Progenitor cell of endocrine pancreas (in vitro differentiated cells): ENCODE data around the gene SLC2A11. TPM values are rescaled to one million over a fixed set of nuclear protein-coding genes. Genes with fewer than 3 reads are reported as not detected.

Experiments
- DNase-seq: peaks from one replicate; pipeline ENCODE4 v3.0.0; 2021; ENCODE audit warnings: low spot score; ENCODE audit not compliant: unreplicated experiment
- H3K27ac Mint-ChIP-seq: 2 replicates; pipeline ENCODE4 v1.8.0; 2021; ENCODE audit warnings: mild to moderate bottlenecking, moderate library complexity, mixed read lengths
- H3K27me3 Mint-ChIP-seq: 2 replicates; pipeline ENCODE4 v1.8.0; 2021; ENCODE audit warnings: mixed read lengths
- H3K36me3 Mint-ChIP-seq: 2 replicates; pipeline ENCODE4 v1.8.0; 2022; ENCODE audit warnings: mixed read lengths; ENCODE audit not compliant: insufficient read depth
- H3K4me1 Mint-ChIP-seq: 2 replicates; pipeline ENCODE4 v1.8.0; 2021; ENCODE audit warnings: low read depth, mixed read lengths
- H3K4me3 Mint-ChIP-seq: 2 replicates; pipeline ENCODE4 v1.8.0; 2021; ENCODE audit warnings: low read depth, mild to moderate bottlenecking, moderate library complexity, mixed read lengths
- H3K9me3 Mint-ChIP-seq: 2 replicates; pipeline ENCODE4 v1.8.0; 2021; ENCODE audit warnings: low read depth, mixed read lengths
- total RNA-seq: library from RNA; stranded (reverse); gene quantifications from 2 replicates; pipeline ENCODE4 v1.2.1, GENCODE V29; 2021
- TF ChIP-seq, protein P1 (sequence below): fragments of 200-600 bp; sonication (generic); IDR thresholded peaks from one replicate; pipeline ENCODE4 v1.5.0; 2021; ENCODE audit warnings: antibody characterized with exemption, mild to moderate bottlenecking; ENCODE audit not compliant: unreplicated experiment

Gene SLC2A11
- total RNA-seq, 1 donor from 2014 or later, result 39.7 TPM

DNA sequence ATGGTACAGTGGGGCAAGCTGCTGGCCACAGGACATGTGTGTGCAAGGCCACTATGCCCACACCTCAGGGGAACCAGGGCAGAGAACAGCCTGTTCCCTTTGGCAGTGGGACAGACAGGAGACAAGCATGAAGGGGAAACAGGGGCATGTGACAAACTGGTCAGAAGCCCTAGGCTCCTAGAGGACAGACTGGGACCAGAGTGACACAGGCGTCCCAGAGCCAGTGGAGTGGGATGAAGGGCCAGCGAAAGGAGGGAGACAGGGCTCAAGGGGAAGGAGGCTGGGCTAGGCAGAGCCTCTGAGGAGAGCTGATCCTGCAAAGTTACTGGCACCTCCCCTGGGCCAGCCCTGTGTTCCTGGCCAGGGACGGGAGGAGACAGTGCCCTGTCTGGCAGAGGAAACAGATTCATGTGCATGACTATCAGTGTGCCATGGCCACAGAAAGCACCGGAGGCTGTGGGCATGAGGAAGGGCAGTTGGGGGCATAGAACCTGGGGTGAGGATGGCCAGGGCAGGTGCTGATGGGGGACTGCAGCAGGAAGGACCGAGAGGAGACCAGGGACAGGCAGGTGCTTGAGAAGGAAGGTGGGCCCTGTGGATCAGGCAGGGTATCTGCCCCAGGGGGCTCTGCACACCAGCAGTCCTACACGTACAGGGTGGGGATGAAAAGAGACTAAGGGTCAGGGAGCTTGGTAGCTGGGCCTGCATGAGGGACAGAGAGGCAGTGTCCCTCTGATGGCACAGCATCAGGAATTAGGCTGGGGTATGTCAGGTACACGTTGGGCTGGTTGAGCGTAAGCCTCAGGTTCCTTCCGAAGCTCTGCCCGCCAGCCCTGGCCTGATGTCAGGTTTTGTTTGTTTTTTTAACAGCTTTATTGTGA, 28.6 kb upstream of the SLC2A11 start:
- Mint-ChIP-seq H3K4me3 (no peak overlapping the region), H3K27me3 (no peaks in the 10 kb centered on the region), H3K4me1 (no peaks in the 10 kb centered on the region), H3K9me3 (no peaks in the 10 kb centered on the region), H3K36me3 (peaks cover 27% of the 10 kb centered on the region), H3K27ac (no peak overlapping the region)
- TF ChIP-seq, protein P1, sequence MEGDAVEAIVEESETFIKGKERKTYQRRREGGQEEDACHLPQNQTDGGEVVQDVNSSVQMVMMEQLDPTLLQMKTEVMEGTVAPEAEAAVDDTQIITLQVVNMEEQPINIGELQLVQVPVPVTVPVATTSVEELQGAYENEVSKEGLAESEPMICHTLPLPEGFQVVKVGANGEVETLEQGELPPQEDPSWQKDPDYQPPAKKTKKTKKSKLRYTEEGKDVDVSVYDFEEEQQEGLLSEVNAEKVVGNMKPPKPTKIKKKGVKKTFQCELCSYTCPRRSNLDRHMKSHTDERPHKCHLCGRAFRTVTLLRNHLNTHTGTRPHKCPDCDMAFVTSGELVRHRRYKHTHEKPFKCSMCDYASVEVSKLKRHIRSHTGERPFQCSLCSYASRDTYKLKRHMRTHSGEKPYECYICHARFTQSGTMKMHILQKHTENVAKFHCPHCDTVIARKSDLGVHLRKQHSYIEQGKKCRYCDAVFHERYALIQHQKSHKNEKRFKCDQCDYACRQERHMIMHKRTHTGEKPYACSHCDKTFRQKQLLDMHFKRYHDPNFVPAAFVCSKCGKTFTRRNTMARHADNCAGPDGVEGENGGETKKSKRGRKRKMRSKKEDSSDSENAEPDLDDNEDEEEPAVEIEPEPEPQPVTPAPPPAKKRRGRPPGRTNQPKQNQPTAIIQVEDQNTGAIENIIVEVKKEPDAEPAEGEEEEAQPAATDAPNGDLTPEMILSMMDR, result no peak
- DNase-seq, result no peak

DNA sequence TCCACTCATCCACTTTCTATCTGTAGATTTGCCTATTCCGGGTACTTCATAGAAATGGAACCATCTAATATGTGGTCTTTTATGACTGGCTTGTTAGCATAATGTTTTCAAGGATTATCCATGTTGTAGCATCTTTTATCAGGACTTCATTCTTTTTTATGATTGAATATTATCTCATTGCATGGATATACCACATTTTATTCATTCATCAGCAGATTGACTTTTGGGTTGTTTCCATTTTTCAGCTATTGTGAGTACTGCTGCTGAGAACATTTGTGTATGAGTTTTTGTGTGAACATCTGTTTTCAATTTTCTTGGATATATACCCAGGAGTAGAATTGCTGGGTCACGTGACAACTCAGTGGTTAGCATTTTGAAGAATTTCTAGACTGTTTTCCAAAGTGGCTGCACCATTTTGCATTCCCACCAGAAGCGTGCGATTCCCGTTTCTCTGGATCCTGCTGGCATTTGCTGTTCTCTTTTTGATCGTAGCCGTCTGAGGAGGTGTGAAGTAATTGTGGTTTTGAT, 27.8 kb upstream of the SLC2A11 start:
- no peak overlapping the region for H3K4me3 Mint-ChIP-seq
- DNase-seq, result no peak
- TF ChIP-seq, protein P1, result no peak
- no peaks in the 10 kb centered on the region for H3K27me3 Mint-ChIP-seq
- no peak overlapping the region for H3K27ac Mint-ChIP-seq
- no peaks in the 10 kb centered on the region for H3K9me3 Mint-ChIP-seq
- H3K36me3 Mint-ChIP-seq, result peaks cover 24% of the 10 kb centered on the region
- H3K4me1 Mint-ChIP-seq, result no peaks in the 10 kb centered on the region

DNA sequence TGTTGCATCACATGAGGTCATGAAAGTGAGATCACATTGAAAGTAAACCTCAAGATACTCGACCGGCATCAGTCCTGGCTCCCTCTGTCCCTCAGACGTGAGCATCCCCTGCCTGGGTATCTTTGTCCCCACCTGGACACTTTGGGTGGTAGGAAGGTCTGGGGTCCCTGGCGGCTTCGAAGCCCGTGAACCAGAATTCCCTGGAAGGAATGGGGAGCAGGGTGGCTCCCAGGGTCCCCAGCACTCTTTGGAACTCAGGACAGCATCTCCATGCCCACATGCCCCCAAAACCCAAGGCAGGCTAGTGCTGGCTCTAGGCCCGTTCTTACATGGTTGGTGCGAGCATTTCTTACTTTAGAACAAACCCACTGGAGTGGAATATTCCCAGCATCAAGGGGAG, 26.4 kb upstream of the SLC2A11 start:
- no peaks in the 10 kb centered on the region for H3K27me3 Mint-ChIP-seq
- peaks cover 21% of the 10 kb centered on the region for H3K36me3 Mint-ChIP-seq
- TF ChIP-seq, protein P1, result no peak
- H3K9me3 Mint-ChIP-seq, result no peaks in the 10 kb centered on the region
- no peaks in the 10 kb centered on the region for H3K4me1 Mint-ChIP-seq
- DNase-seq, result no peak
- no peak overlapping the region for H3K27ac Mint-ChIP-seq
- no peak overlapping the region for H3K4me3 Mint-ChIP-seq

DNA sequence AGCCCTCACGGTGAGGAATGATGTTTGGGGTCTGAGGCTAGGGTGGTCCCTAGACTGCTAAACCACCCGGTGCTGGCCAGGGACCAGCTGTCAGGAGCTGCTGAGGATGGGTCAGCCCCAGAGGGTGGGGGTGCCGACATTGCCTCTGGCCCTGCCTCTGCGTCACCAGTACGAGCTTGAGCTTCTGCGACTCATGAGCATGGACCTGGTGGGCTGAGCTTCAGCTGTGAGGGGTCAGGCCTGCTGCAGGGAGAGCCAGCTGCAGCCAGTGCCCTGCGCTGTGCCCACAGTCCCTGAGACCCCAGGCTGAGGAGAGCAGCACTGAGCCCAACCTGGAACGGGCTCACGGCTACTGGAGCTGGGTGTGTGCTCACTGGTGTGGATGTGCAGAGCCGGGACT, 25.9 kb upstream of the SLC2A11 start:
- H3K36me3 Mint-ChIP-seq, result peaks cover 18% of the 10 kb centered on the region
- no peaks in the 10 kb centered on the region for H3K27me3 Mint-ChIP-seq
- H3K4me1 Mint-ChIP-seq, result no peaks in the 10 kb centered on the region
- H3K4me3 Mint-ChIP-seq, result no peak overlapping the region
- DNase-seq, result no peak
- H3K27ac Mint-ChIP-seq, result no peak overlapping the region
- TF ChIP-seq, protein P1, result no peak
- H3K9me3 Mint-ChIP-seq, result no peaks in the 10 kb centered on the region

DNA sequence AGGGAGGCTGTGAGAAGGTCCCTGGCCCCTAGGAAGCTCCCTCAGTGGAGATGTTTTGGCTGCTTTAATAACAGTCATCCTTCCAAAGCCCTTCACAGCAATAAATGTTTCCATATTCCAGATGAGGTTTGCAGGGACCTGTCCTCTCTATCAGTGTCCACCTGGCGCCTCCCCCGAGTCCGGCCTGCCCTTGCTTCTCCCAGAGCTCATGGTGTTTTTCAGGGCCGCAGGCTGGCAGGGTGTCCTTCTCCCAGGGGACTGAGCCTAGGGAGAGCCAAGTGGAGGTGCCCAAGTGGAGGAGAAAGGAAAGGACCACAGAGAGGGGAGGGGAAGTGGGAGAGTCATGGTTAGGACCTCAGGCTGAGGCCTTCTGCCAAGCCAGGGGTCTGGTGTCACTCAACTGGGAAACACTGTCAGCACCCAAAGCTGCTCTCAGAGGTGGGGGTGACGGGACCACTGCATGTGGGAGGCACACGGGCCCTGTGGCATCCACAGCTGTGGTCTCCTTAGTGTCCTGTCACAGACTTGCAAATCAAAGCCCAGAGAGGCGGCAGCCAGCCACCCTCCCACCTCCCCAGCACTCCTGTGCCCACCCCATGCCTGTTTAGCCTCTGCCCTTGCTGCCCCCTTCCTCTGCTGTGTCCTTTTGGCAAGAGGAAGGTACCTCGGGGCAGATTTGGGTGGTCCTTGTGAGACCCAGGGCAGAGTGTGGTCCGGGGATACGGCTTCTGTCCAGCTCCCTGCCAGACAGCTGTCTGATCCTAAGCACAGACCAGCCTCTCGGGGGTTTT, 25.3 kb upstream of the SLC2A11 start:
- no peak overlapping the region for H3K27ac Mint-ChIP-seq

More for the DNA sequence above, 25.3 kb upstream of the SLC2A11 start:
- Mint-ChIP-seq H3K27me3 (no peaks in the 10 kb centered on the region), H3K4me3 (no peak overlapping the region), H3K4me1 (no peaks in the 10 kb centered on the region), H3K36me3 (peaks cover 17% of the 10 kb centered on the region), H3K9me3 (no peaks in the 10 kb centered on the region)
- DNase-seq, result no peak
- TF ChIP-seq, protein P1, result no peak
